Measurements from ENCODE around the gene CRIP2. TPM values are rescaled to one million over a fixed set of nuclear protein-coding genes. Genes with fewer than 3 reads are reported as not detected.

Gene CRIP2
- total and polyA plus RNA-seq, 2 donors (not counting 3 experiments of a cell fraction or from before 2014, with no cell fraction given), result 322 to 954 TPM

- ChIA-PET CTCF (interaction anchor here (1.2 kb wide), 1 partner anchor 34 kb away, joined by 3 read pairs; no protein-coding TSS in a partner anchor), POLR2A (no interaction called here)
- FAIRE-seq (no peak), DNase-seq (ENCODE audit: low read depth, low spot score) (no peak)
- Histone ChIP-seq H4K20me1 (replicated peaks; ENCODE audit: control insufficient read depth, extremely low read depth, insufficient read depth, low read length) (no peaks in the 10 kb centered on the region), H3K9me3 (replicated peaks; ENCODE audit: control insufficient read depth, insufficient read depth, low read length) (no peaks in the 10 kb centered on the region), H3K9me1 (replicated peaks; ENCODE audit: control insufficient read depth, extremely low read depth, insufficient read depth, low read length) (no peaks in the 10 kb centered on the region), H3K79me2 (ENCODE audit: control insufficient read depth, insufficient read depth, low read length) (peaks cover 6% of the 10 kb centered on the region), H2AFZ (ENCODE audit: low read depth, low read length) (no peak overlapping the region), H3K36me3 (ENCODE audit: control insufficient read depth in 2 of 2, extremely low read depth in 1 of 2, insufficient read depth in 2 of 2, low read length in 2 of 2) (peaks cover 1 to 24% of the 10 kb centered on the region in 2 experiments), H3K27ac (ENCODE audit: insufficient read depth, low read depth, low read length) (no peak overlapping the region), H3K4me1 (ENCODE audit: control insufficient read depth, extremely low read depth, insufficient read depth, low read length) (no peaks in the 10 kb centered on the region), H3K4me3 (replicated peaks in 1 of 3; ENCODE audit: insufficient read depth in 1 of 3, low read depth in 1 of 3, low read length in 3 of 3) (no peak overlapping the region), H3K27me3 (ENCODE audit: control insufficient read depth in 2 of 2, insufficient read depth in 2 of 2, low read length in 2 of 2) (no peaks in the 10 kb centered on the region), H3K9ac (replicated peaks; ENCODE audit: extremely low read depth, insufficient read depth, low read length) (no peak overlapping the region), H3K4me2 (ENCODE audit: insufficient read depth, low read length) (no peak overlapping the region)
- intact Hi-C loops (cut with micrococcal nuclease), result no loop called here
- TF ChIP-seq MYC (IDR thresholded peaks at IDR 0.05; ENCODE audit: low read depth, low read length) (no peak), CTCF (IDR thresholded peaks at IDR 0.05; ENCODE audit: extremely low read depth in 1 of 2, insufficient read depth in 1 of 2, low read depth in 1 of 2, low read length in 2 of 2) (no peak), EZH2 (IDR thresholded peaks at IDR 0.05; ENCODE audit: borderline replicate concordance, low read depth, low read length, severe bottlenecking) (no peak), FOS (IDR thresholded peaks at IDR 0.05; ENCODE audit: borderline replicate concordance, insufficient read depth, low read length) (no peak), POLR2A (IDR thresholded peaks at IDR 0.05; ENCODE audit: low read depth, low read length) (no peak), MAX (IDR thresholded peaks at IDR 0.05; ENCODE audit: insufficient read depth, insufficient read length) (no peak), JUN (IDR thresholded peaks at IDR 0.05; ENCODE audit: borderline replicate concordance, insufficient read depth, insufficient read length, low read depth) (no peak), GATA2 (IDR thresholded peaks at IDR 0.05; ENCODE audit: insufficient read depth, insufficient read length, low read depth, low read length) (no peak), POLR2AphosphoS5 (IDR thresholded peaks at IDR 0.05; ENCODE audit: insufficient read depth, low read depth, low read length) (no peak)
- no TSS peak for BruUV-seq (replicated peaks)
- dilution Hi-C loops (cut with MboI; ENCODE audit: extremely low pct_ligation_motif_present, low sequenced_read_pairs), result no loop called here
Observed at GRCh38 chr14:105445901-105446845, 28.4 kb upstream of the CRIP2 start.

Measured in endothelial cell of umbilical vein (primary cell).